HG03575 (cell line): Measurements from ENCODE around the gene CACFD1.
"Not testable (repeated sequence)": the region's sequence is repeated elsewhere in the genome, so short reads cannot be mapped to it uniquely, and the experiment has no call there.

Experiments
- ATAC-seq: cut with Tn5 transposase; IDR thresholded peaks from one replicate; pipeline ENCODE4 v1.9.1; 2021; ENCODE audit not compliant: unreplicated experiment, insufficient number of reproducible peaks, low FRiP score; ENCODE audit errors: extremely low read depth

The CACFD1 gene

GRCh38 chr9:133437753-133438531 lies 21.8 kb upstream of the CACFD1 start:
- ATAC-seq: no peak

GRCh38 chr9:133439337-133439736 lies 20.4 kb upstream of the CACFD1 start:
- no peak for ATAC-seq

GRCh38 chr9:133440874-133441273 lies 18.9 kb upstream of the CACFD1 start:
- ATAC-seq: no peak

- no peak for ATAC-seq
Measured at GRCh38 chr9:133441571-133441970, 18.2 kb upstream of the CACFD1 start.

GRCh38 chr9:133443248-133443647 lies 16.5 kb upstream of the CACFD1 start:
- no peak for ATAC-seq

GRCh38 chr9:133443982-133444381 lies 15.8 kb upstream of the CACFD1 start:
- no peak for ATAC-seq

GRCh38 chr9:133445293-133445969 lies 14.3 kb upstream of the CACFD1 start:
- no peak for ATAC-seq

- ATAC-seq: no peak
Measured at GRCh38 chr9:133448487-133448972, 11.2 kb upstream of the CACFD1 start.

- no peak for ATAC-seq
Measured at GRCh38 chr9:133449760-133450159, 10.0 kb upstream of the CACFD1 start.

GRCh38 chr9:133451865-133452264 lies 7.9 kb upstream of the CACFD1 start:
- ATAC-seq: not testable (repeated sequence)

- ATAC-seq: no peak
Measured at GRCh38 chr9:133452562-133452961, 7.2 kb upstream of the CACFD1 start.

- no peak for ATAC-seq
Measured at GRCh38 chr9:133453651-133454050, 6.1 kb upstream of the CACFD1 start.

GRCh38 chr9:133454325-133454724 lies 5.5 kb upstream of the CACFD1 start:
- no peak for ATAC-seq

- no peak for ATAC-seq
Measured at GRCh38 chr9:133454943-133455673, 4.7 kb upstream of the CACFD1 start.

GRCh38 chr9:133455936-133456335 lies 3.8 kb upstream of the CACFD1 start:
- no peak for ATAC-seq

- no peak for ATAC-seq
Measured at GRCh38 chr9:133456409-133456808, 3.4 kb upstream of the CACFD1 start.

GRCh38 chr9:133457233-133457632 lies 2.5 kb upstream of the CACFD1 start:
- no peak for ATAC-seq

GRCh38 chr9:133457748-133458147 lies 2.0 kb upstream of the CACFD1 start:
- ATAC-seq: no peak

GRCh38 chr9:133458643-133459312 lies 1.0 kb upstream of the CACFD1 start:
- no peak for ATAC-seq
